C4-2B (cell line): ENCODE measurements around the gene C9orf78.

Experiments used
- CTCF ChIP-seq: fragments of 450-650 bp; conservative IDR thresholded peaks from 2 replicates; pipeline ENCODE4 v1.5.1; 2017; ENCODE audit warnings: mild to moderate bottlenecking
- ZFX ChIP-seq: fragments of 450-650 bp; IDR thresholded peaks from 2 replicates; pipeline ENCODE4 v1.6.1; 2017

- TF ChIP-seq CTCF (no peak), ZFX (no peak)
Measured at GRCh38 chr9:129816501-129817435, 18.3 kb downstream of the C9orf78 start.
